Erythroblast (primary cell): Measurements from ENCODE around the gene CACNG5.

ENCODE experiments used
- GATA1 ChIP-seq: IDR thresholded peaks from 2 replicates; pipeline ENCODE4 v1.6.1; 2011; ENCODE audit warnings: low read depth, mild to moderate bottlenecking, control low read depth, low read length, moderate library complexity
- POLR2A ChIP-seq: IDR thresholded peaks from 2 replicates; pipeline ENCODE4 v1.6.1; 2011; ENCODE audit warnings: mild to moderate bottlenecking, low read length

DNA sequence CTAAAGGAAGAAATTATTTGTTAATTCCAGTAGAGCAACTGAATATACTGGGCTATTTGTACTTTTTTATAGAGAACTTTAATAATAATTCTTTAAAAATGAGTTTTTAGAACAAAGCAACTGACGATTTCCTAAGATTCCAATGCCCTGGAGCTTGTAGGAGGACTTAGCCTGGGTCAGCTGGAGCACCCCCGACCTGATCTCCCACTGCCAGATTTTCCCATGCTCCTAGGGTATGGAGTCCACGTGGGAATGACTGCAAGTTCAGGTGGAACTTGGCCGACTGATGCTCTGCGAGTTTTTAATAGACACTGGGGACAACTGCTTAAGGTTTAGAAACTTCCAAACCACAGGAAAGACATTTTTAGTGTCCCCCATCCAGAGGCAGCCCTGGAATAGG, 25.5 kb upstream of the CACNG5 start:
- TF ChIP-seq POLR2A = no peak
- TF ChIP-seq GATA1 = no peak
